ENCODE results near the gene PRDM10. TPM values are rescaled to one million over a fixed set of nuclear protein-coding genes. Genes with fewer than 3 reads are reported as not detected.

The PRDM10 gene
- total and polyA plus RNA-seq, 2 donors (not counting 1 experiment from before 2014, with no cell fraction given), result 2.5 to 2.9 TPM

- H3K4me3 ChIP-seq (replicated peaks in 1 of 4; ENCODE audit: control extremely low read depth in 1 of 4, insufficient read depth in 1 of 4, low read depth in 3 of 4, low read length in 4 of 4), result no peak overlapping the region
- no peaks in the 10 kb centered on the region for H4K20me1 ChIP-seq (ENCODE audit: control insufficient read depth, extremely low read depth, insufficient read depth, low read length)
- no peak overlapping the region for H2AFZ ChIP-seq (ENCODE audit: low read length)
- no peaks in the 10 kb centered on the region for H3K27me3 ChIP-seq (ENCODE audit: control insufficient read depth, insufficient read depth, low read length)
- no peak overlapping the region for H3K4me2 ChIP-seq (ENCODE audit: extremely low read depth, insufficient read depth, low read length)
- H3K9me3 ChIP-seq (ENCODE audit: control insufficient read depth, insufficient read depth, low read depth, low read length), result no peaks in the 10 kb centered on the region
- no peaks in the 10 kb centered on the region for H3K4me1 ChIP-seq (ENCODE audit: control insufficient read depth, extremely low read depth, insufficient read depth, low read length)
- no peaks in the 10 kb centered on the region for H3K79me2 ChIP-seq (ENCODE audit: control insufficient read depth, insufficient read depth, low read length)
- no peaks in the 10 kb centered on the region for H3K36me3 ChIP-seq (ENCODE audit: control insufficient read depth, insufficient read depth, low read length)
- DNase-seq (ENCODE audit: low read depth in 2 of 2), result no peak
- H3K27ac ChIP-seq (ENCODE audit: insufficient read depth, low read length), result no peak overlapping the region
- no peak overlapping the region for H3K9ac ChIP-seq (ENCODE audit: insufficient read depth, low read length)
- TF ChIP-seq EZH2 (IDR thresholded peaks at IDR 0.05; ENCODE audit: low read length, missing control alignments), result no peak
- TF ChIP-seq CTCF (conservative IDR thresholded peaks at IDR 0.05 in 1 of 2, IDR thresholded peaks at IDR 0.05 in 1 of 2; ENCODE audit: low read depth in 1 of 2, low read length in 2 of 2), result no peak
Observed at GRCh38 chr11:130049328-130049771, 46.7 kb upstream of the PRDM10 start.

- Histone ChIP-seq H3K4me2 (ENCODE audit: extremely low read depth, insufficient read depth, low read length) (no peak overlapping the region), H3K9me3 (ENCODE audit: control insufficient read depth, insufficient read depth, low read depth, low read length) (no peaks in the 10 kb centered on the region), H3K79me2 (ENCODE audit: control insufficient read depth, insufficient read depth, low read length) (no peaks in the 10 kb centered on the region), H3K36me3 (ENCODE audit: control insufficient read depth, insufficient read depth, low read length) (no peaks in the 10 kb centered on the region), H4K20me1 (ENCODE audit: control insufficient read depth, extremely low read depth, insufficient read depth, low read length) (no peaks in the 10 kb centered on the region), H3K9ac (ENCODE audit: insufficient read depth, low read length) (no peak overlapping the region), H3K27ac (ENCODE audit: insufficient read depth, low read length) (no peak overlapping the region), H3K4me1 (ENCODE audit: control insufficient read depth, extremely low read depth, insufficient read depth, low read length) (peaks cover 3% of the 10 kb centered on the region), H3K27me3 (ENCODE audit: control insufficient read depth, insufficient read depth, low read length) (no peaks in the 10 kb centered on the region), H2AFZ (ENCODE audit: low read length) (no peak overlapping the region), H3K4me3 (replicated peaks in 1 of 4; ENCODE audit: control extremely low read depth in 1 of 4, insufficient read depth in 1 of 4, low read depth in 3 of 4, low read length in 4 of 4) (no peak overlapping the region)
- TF ChIP-seq CTCF (conservative IDR thresholded peaks at IDR 0.05 in 1 of 2, IDR thresholded peaks at IDR 0.05 in 1 of 2; ENCODE audit: low read depth in 1 of 2, low read length in 2 of 2), result no peak
- no peak for DNase-seq (ENCODE audit: low read depth in 2 of 2)
Observed at GRCh38 chr11:130047141-130047540, 44.5 kb upstream of the PRDM10 start.

GRCh38 chr11:130043575-130043974, 40.9 kb upstream of the PRDM10 start:
- Histone ChIP-seq H3K79me2 (ENCODE audit: control insufficient read depth, insufficient read depth, low read length) (no peaks in the 10 kb centered on the region), H3K4me3 (replicated peaks in 1 of 4; ENCODE audit: control extremely low read depth in 1 of 4, insufficient read depth in 1 of 4, low read depth in 3 of 4, low read length in 4 of 4) (no peak overlapping the region), H3K4me2 (ENCODE audit: extremely low read depth, insufficient read depth, low read length) (no peak overlapping the region), H3K4me1 (ENCODE audit: control insufficient read depth, extremely low read depth, insufficient read depth, low read length) (peaks cover 3% of the 10 kb centered on the region), H3K9me3 (ENCODE audit: control insufficient read depth, insufficient read depth, low read depth, low read length) (no peaks in the 10 kb centered on the region), H3K27ac (ENCODE audit: insufficient read depth, low read length) (no peak overlapping the region), H3K27me3 (ENCODE audit: control insufficient read depth, insufficient read depth, low read length) (no peaks in the 10 kb centered on the region), H4K20me1 (ENCODE audit: control insufficient read depth, extremely low read depth, insufficient read depth, low read length) (no peaks in the 10 kb centered on the region), H3K36me3 (ENCODE audit: control insufficient read depth, insufficient read depth, low read length) (no peaks in the 10 kb centered on the region), H2AFZ (ENCODE audit: low read length) (no peak overlapping the region), H3K9ac (ENCODE audit: insufficient read depth, low read length) (no peak overlapping the region)
- TF ChIP-seq EZH2 (IDR thresholded peaks at IDR 0.05; ENCODE audit: low read length, missing control alignments), result no peak
- no peak for TF ChIP-seq CTCF (conservative IDR thresholded peaks at IDR 0.05 in 1 of 2, IDR thresholded peaks at IDR 0.05 in 1 of 2; ENCODE audit: low read depth in 1 of 2, low read length in 2 of 2)
- DNase-seq (ENCODE audit: low read depth in 2 of 2), result no peak

Data from fibroblast of lung (primary cell).